ENCODE data around the gene OR52D1. TPM values are rescaled to one million over a fixed set of nuclear protein-coding genes. Genes with fewer than 3 reads are reported as not detected.

OR52D1 gene
- total and polyA plus RNA-seq, 2 of the 4 experiments (the other 2 are of a cell fraction) = not detected

- Histone ChIP-seq H2BK120ac (ENCODE audit: low read depth, low read length) (no peak within 1 kb of the TSS), H3K79me1 (ENCODE audit: low read depth in 1 of 2, low read length in 2 of 2) (no peaks in the 10 kb centered on the region), H2AFZ (replicated peaks; ENCODE audit: low read length, poor library complexity) (no peak within 1 kb of the TSS), H3K9me3 (ENCODE audit: control insufficient read depth, insufficient read depth, low read length) (no peaks in the 10 kb centered on the region), H3K56ac (ENCODE audit: extremely low read depth, insufficient read depth, low read length) (no peak within 1 kb of the TSS), H3K18ac (ENCODE audit: low read depth, low read length) (no peak within 1 kb of the TSS), H2AK9ac (replicated peaks; ENCODE audit: low read depth, low read length, poor library complexity) (no peak within 1 kb of the TSS), H2BK5ac (ENCODE audit: low read depth, low read length, poor library complexity, severe bottlenecking) (no peak within 1 kb of the TSS), H3K4ac (ENCODE audit: low read depth, low read length) (no peak within 1 kb of the TSS), H3K27ac (ENCODE audit: insufficient read depth, low read length) (no peak within 1 kb of the TSS), H3K23ac (ENCODE audit: low read depth, low read length) (no peak within 1 kb of the TSS), H4K20me1 (ENCODE audit: insufficient read depth, low read length) (no peaks in the 10 kb centered on the region), H3K36me3 (ENCODE audit: control insufficient read depth, insufficient read depth, low read length) (no peaks in the 10 kb centered on the region), H2BK15ac (ENCODE audit: low read depth, low read length) (no peak within 1 kb of the TSS), H3K4me3 (ENCODE audit: insufficient read depth, low read depth, low read length) (no peak within 1 kb of the TSS), H3K4me1 (ENCODE audit: control insufficient read depth, insufficient read depth, low read length) (no peaks in the 10 kb centered on the region), H3K27me3 (ENCODE audit: control insufficient read depth, insufficient read depth, low read length) (peaks cover 3% of the 10 kb centered on the region), H4K5ac (ENCODE audit: low read depth, low read length) (no peak within 1 kb of the TSS), H3K4me2 (ENCODE audit: low read depth, low read length) (no peak within 1 kb of the TSS), H3K9me1 (ENCODE audit: insufficient read depth, low read length) (no peaks in the 10 kb centered on the region), H3K9ac (ENCODE audit: low read depth, low read length) (no peak within 1 kb of the TSS), H4K8ac (ENCODE audit: low read depth in 2 of 2, low read length in 2 of 2) (no peak within 1 kb of the TSS), H2AK5ac (ENCODE audit: low read depth, low read length) (no peak within 1 kb of the TSS), H3K14ac (replicated peaks; ENCODE audit: low read depth, low read length) (no peak within 1 kb of the TSS), H2BK20ac (ENCODE audit: low read depth, low read length) (no peak within 1 kb of the TSS), H4K91ac (ENCODE audit: insufficient read depth, low read depth, low read length) (no peak within 1 kb of the TSS)
- POLR2A ChIA-PET (ENCODE audit: unreplicated experiment) = no interaction called here
- in situ Hi-C loops (cut with MboI; ENCODE audit: low sequenced_read_pairs) (no loop called here), intact Hi-C loops (cut with micrococcal nuclease) (no loop called here), dilution Hi-C loops (cut with HindIII; ENCODE audit: low sequenced_read_pairs, unreplicated experiment) (no loop called here)
- BruUV-seq (replicated peaks) = no TSS peak
- TF ChIP-seq RFX5 (IDR thresholded peaks at IDR 0.05; ENCODE audit: low read depth, low read length) (no peak), CTCF (conservative IDR thresholded peaks at IDR 0.05; ENCODE audit: low read depth, low read length) (no peak), USF2 (IDR thresholded peaks at IDR 0.05; ENCODE audit: low read depth, low read length) (no peak), CEBPB (IDR thresholded peaks at IDR 0.05; ENCODE audit: low read depth, low read length) (no peak), MXI1 (IDR thresholded peaks at IDR 0.05; ENCODE audit: borderline replicate concordance, low read depth, low read length) (no peak), RAD21 (IDR thresholded peaks at IDR 0.05; ENCODE audit: low read length) (no peak), POLR2A (IDR thresholded peaks at IDR 0.05; ENCODE audit: low read depth, low read length) (no peak), FOS (IDR thresholded peaks at IDR 0.05; ENCODE audit: low read depth, low read length) (no peak), SMC3 (IDR thresholded peaks at IDR 0.05; ENCODE audit: low read depth, low read length) (no peak), CHD1 (IDR thresholded peaks at IDR 0.05; ENCODE audit: low read depth, low read length) (no peak), NFE2L2 (IDR thresholded peaks at IDR 0.05; ENCODE audit: low read depth, low read length) (no peak), RCOR1 (IDR thresholded peaks at IDR 0.05; ENCODE audit: insufficient replicate concordance, low read length) (no peak), MAFK (IDR thresholded peaks at IDR 0.05; ENCODE audit: low read depth, low read length) (no peak), ELK1 (IDR thresholded peaks at IDR 0.05; ENCODE audit: borderline replicate concordance, low read depth, low read length) (no peak), BHLHE40 (IDR thresholded peaks at IDR 0.05; ENCODE audit: low read depth, low read length) (no peak), MAZ (IDR thresholded peaks at IDR 0.05; ENCODE audit: borderline replicate concordance, low read depth, low read length) (no peak)
- ATAC-seq (ENCODE audit: low read depth) (no peak), DNase-seq (no peak)
- WGBS, 2 experiments (ENCODE audit: extremely low coverage in 2 of 2, insufficient read length in 1 of 2) = no CpG with 5 or more reads among the region's 4 CpGs
- CTCF ChIA-PET = interaction anchor here (0.7 kb wide), 1 partner anchor 847 kb away, joined by 3 read pairs; no protein-coding TSS in a partner anchor
Measured at GRCh38 chr11:5509803-5510202, 21.3 kb downstream of the OR52D1 start, which contains the start of gene UBQLN3. Gene UBQLN3, minus strand, starts transcription at chr11:5509957. Its CDS starts 399 bp downstream, at chr11:5509558.

Measured in IMR-90 (cell line).